Stimulated activated memory B cell treated with anti-CD40 and anti-IgM and Interleukin-4, amounts not matched to agents 10 μg/mL and 1 μg/mL and 100 μg/mL, for 72 hours (primary cell): ENCODE results near the gene OSBPL6.
"Not testable (repeated sequence)": the region's sequence is repeated elsewhere in the genome, so short reads cannot be mapped to it uniquely, and the experiment has no call there.

Experiments
- ATAC-seq: fragments of 150-1000 bp; cut with Tn5 transposase; 2 replicates; pipeline ENCODE4 v1.10.0; 2021
- H3K27ac Mint-ChIP-seq: one replicate; pipeline ENCODE4 v1.8.0; 2022; ENCODE audit warnings: mild to moderate bottlenecking, mixed read lengths
- H3K27me3 Mint-ChIP-seq: one replicate; pipeline ENCODE4 v1.8.0; 2022; ENCODE audit warnings: mixed read lengths
- H3K36me3 Mint-ChIP-seq: one replicate; pipeline ENCODE4 v1.8.0; 2022; ENCODE audit warnings: mixed read lengths
- H3K4me1 Mint-ChIP-seq: one replicate; pipeline ENCODE4 v1.8.0; 2022; ENCODE audit warnings: mixed read lengths
- H3K4me3 Mint-ChIP-seq: one replicate; pipeline ENCODE4 v1.8.0; 2022; ENCODE audit warnings: mild to moderate bottlenecking, moderate library complexity, mixed read lengths
- H3K9me3 Mint-ChIP-seq: one replicate; pipeline ENCODE4 v1.8.0; 2022; ENCODE audit warnings: mixed read lengths

Gene OSBPL6

GRCh38 chr2:178385595-178386148 lies 191.4 kb downstream of the OSBPL6 start:
- H3K4me1 Mint-ChIP-seq: no peaks in the 10 kb centered on the region
- no peak overlapping the region for H3K4me3 Mint-ChIP-seq
- no peaks in the 10 kb centered on the region for H3K9me3 Mint-ChIP-seq
- no peak for ATAC-seq
- H3K36me3 Mint-ChIP-seq: no peaks in the 10 kb centered on the region
- H3K27me3 Mint-ChIP-seq: no peaks in the 10 kb centered on the region
- no peak overlapping the region for H3K27ac Mint-ChIP-seq

GRCh38 chr2:178386986-178387597 lies 192.8 kb downstream of the OSBPL6 start:
- Mint-ChIP-seq H3K4me3 (no peak overlapping the region), H3K27me3 (no peaks in the 10 kb centered on the region), H3K27ac (no peak overlapping the region), H3K9me3 (no peaks in the 10 kb centered on the region), H3K4me1 (no peaks in the 10 kb centered on the region), H3K36me3 (no peaks in the 10 kb centered on the region)
- ATAC-seq: no peak

- H3K36me3 Mint-ChIP-seq: no peaks in the 10 kb centered on the region
- H3K27me3 Mint-ChIP-seq: no peaks in the 10 kb centered on the region
- no peak for ATAC-seq
- no peaks in the 10 kb centered on the region for H3K9me3 Mint-ChIP-seq
- H3K4me1 Mint-ChIP-seq: no peaks in the 10 kb centered on the region
- H3K4me3 Mint-ChIP-seq: no peak overlapping the region
- no peak overlapping the region for H3K27ac Mint-ChIP-seq
Observed at GRCh38 chr2:178388287-178388686, 194.0 kb downstream of the OSBPL6 start.

GRCh38 chr2:178391701-178392100 lies 197.4 kb downstream of the OSBPL6 start:
- Mint-ChIP-seq H3K4me1 (no peaks in the 10 kb centered on the region), H3K36me3 (no peaks in the 10 kb centered on the region), H3K27me3 (no peaks in the 10 kb centered on the region), H3K9me3 (no peaks in the 10 kb centered on the region), H3K27ac (no peak overlapping the region), H3K4me3 (no peak overlapping the region)
- ATAC-seq: no peak

GRCh38 chr2:178392215-178392614 lies 197.9 kb downstream of the OSBPL6 start:
- H3K27me3 Mint-ChIP-seq: no peaks in the 10 kb centered on the region
- peaks cover 2% of the 10 kb centered on the region for H3K4me1 Mint-ChIP-seq
- ATAC-seq: no peak
- H3K27ac Mint-ChIP-seq: no peak overlapping the region
- no peaks in the 10 kb centered on the region for H3K9me3 Mint-ChIP-seq
- H3K36me3 Mint-ChIP-seq: no peaks in the 10 kb centered on the region
- no peak overlapping the region for H3K4me3 Mint-ChIP-seq

GRCh38 chr2:178394859-178395258 lies 200.5 kb downstream of the OSBPL6 start:
- H3K9me3 Mint-ChIP-seq: no peaks in the 10 kb centered on the region
- peaks cover 5% of the 10 kb centered on the region for H3K4me1 Mint-ChIP-seq
- no peaks in the 10 kb centered on the region for H3K36me3 Mint-ChIP-seq

GRCh38 chr2:178395295-178395694 lies 201.0 kb downstream of the OSBPL6 start:
- peaks cover 5% of the 10 kb centered on the region for H3K4me1 Mint-ChIP-seq
- no peak overlapping the region for H3K27ac Mint-ChIP-seq
- no peaks in the 10 kb centered on the region for H3K36me3 Mint-ChIP-seq
- no peaks in the 10 kb centered on the region for H3K9me3 Mint-ChIP-seq
- no peaks in the 10 kb centered on the region for H3K27me3 Mint-ChIP-seq
- ATAC-seq: no peak
- no peak overlapping the region for H3K4me3 Mint-ChIP-seq

More at GRCh38 chr2:178394859-178395258, 200.5 kb downstream of the OSBPL6 start:
- no peak for ATAC-seq
- Mint-ChIP-seq H3K4me3 (no peak overlapping the region), H3K27me3 (no peaks in the 10 kb centered on the region), H3K27ac (no peak overlapping the region)

GRCh38 chr2:178395941-178396570 lies 201.7 kb downstream of the OSBPL6 start:
- H3K36me3 Mint-ChIP-seq: no peaks in the 10 kb centered on the region
- no peaks in the 10 kb centered on the region for H3K27me3 Mint-ChIP-seq
- ATAC-seq: no peak
- peaks cover 5% of the 10 kb centered on the region for H3K4me1 Mint-ChIP-seq
- no peak overlapping the region for H3K27ac Mint-ChIP-seq
- no peak overlapping the region for H3K4me3 Mint-ChIP-seq
- H3K9me3 Mint-ChIP-seq: no peaks in the 10 kb centered on the region

GRCh38 chr2:178397002-178397605 lies 202.8 kb downstream of the OSBPL6 start:
- no peaks in the 10 kb centered on the region for H3K36me3 Mint-ChIP-seq
- H3K27ac Mint-ChIP-seq: no peak overlapping the region
- no peaks in the 10 kb centered on the region for H3K9me3 Mint-ChIP-seq
- peak; percentile 47 for ATAC-seq
- H3K4me3 Mint-ChIP-seq: no peak overlapping the region
- no peaks in the 10 kb centered on the region for H3K27me3 Mint-ChIP-seq
- H3K4me1 Mint-ChIP-seq: peaks cover 5% of the 10 kb centered on the region

GRCh38 chr2:178401994-178402437 lies 207.7 kb downstream of the OSBPL6 start:
- no peaks in the 10 kb centered on the region for H3K27me3 Mint-ChIP-seq
- peaks cover 15% of the 10 kb centered on the region for H3K4me1 Mint-ChIP-seq
- no peak overlapping the region for H3K4me3 Mint-ChIP-seq
- no peaks in the 10 kb centered on the region for H3K36me3 Mint-ChIP-seq
- no peak for ATAC-seq
- no peaks in the 10 kb centered on the region for H3K9me3 Mint-ChIP-seq
- no peak overlapping the region for H3K27ac Mint-ChIP-seq

GRCh38 chr2:178403671-178404306 lies 209.5 kb downstream of the OSBPL6 start:
- Mint-ChIP-seq H3K36me3 (no peaks in the 10 kb centered on the region), H3K27me3 (no peaks in the 10 kb centered on the region), H3K27ac (no peak overlapping the region), H3K9me3 (no peaks in the 10 kb centered on the region), H3K4me1 (peaks cover 10% of the 10 kb centered on the region), H3K4me3 (no peak overlapping the region)
- ATAC-seq: no peak

GRCh38 chr2:178404368-178404767 lies 210.1 kb downstream of the OSBPL6 start:
- Mint-ChIP-seq H3K27me3 (no peaks in the 10 kb centered on the region), H3K27ac (no peak overlapping the region), H3K9me3 (no peaks in the 10 kb centered on the region), H3K4me3 (no peak overlapping the region), H3K36me3 (no peaks in the 10 kb centered on the region), H3K4me1 (peaks cover 10% of the 10 kb centered on the region)
- ATAC-seq: peak; percentile 81

GRCh38 chr2:178409261-178409660 lies 214.9 kb downstream of the OSBPL6 start:
- no peaks in the 10 kb centered on the region for H3K36me3 Mint-ChIP-seq
- ATAC-seq: no peak
- peaks cover 14% of the 10 kb centered on the region for H3K4me1 Mint-ChIP-seq
- H3K27me3 Mint-ChIP-seq: no peaks in the 10 kb centered on the region
- H3K27ac Mint-ChIP-seq: no peak overlapping the region
- H3K4me3 Mint-ChIP-seq: no peak overlapping the region
- no peaks in the 10 kb centered on the region for H3K9me3 Mint-ChIP-seq

GRCh38 chr2:178412047-178412446 lies 217.7 kb downstream of the OSBPL6 start:
- no peak overlapping the region for H3K27ac Mint-ChIP-seq
- H3K27me3 Mint-ChIP-seq: no peaks in the 10 kb centered on the region
- H3K9me3 Mint-ChIP-seq: no peaks in the 10 kb centered on the region
- no peaks in the 10 kb centered on the region for H3K36me3 Mint-ChIP-seq
- no peak for ATAC-seq
- H3K4me1 Mint-ChIP-seq: peaks cover 21% of the 10 kb centered on the region
- no peak overlapping the region for H3K4me3 Mint-ChIP-seq

- not testable (repeated sequence) for H3K9me3 Mint-ChIP-seq, H3K27me3 Mint-ChIP-seq, H3K4me3 Mint-ChIP-seq, ATAC-seq, H3K36me3 Mint-ChIP-seq, H3K27ac Mint-ChIP-seq
- peaks cover 21% of the 10 kb centered on the region for H3K4me1 Mint-ChIP-seq
Observed at GRCh38 chr2:178412453-178412852, 218.1 kb downstream of the OSBPL6 start.
